Lung (tissue), 12 donors: ENCODE data around the gene CDH13. TPM values are rescaled to one million over a fixed set of nuclear protein-coding genes. Genes with fewer than 3 reads are reported as not detected.

Experiments used
- ATAC-seq: fragments of 200-7000 bp; cut with Tn5 transposase; one replicate; pipeline ENCODE4 v1.9.1; 2020; ENCODE audit warnings: moderate number of reproducible peaks; ENCODE audit not compliant: insufficient read depth, low FRiP score
- DNase-seq, 3 donors: peaks; one replicate each; pipeline ENCODE4 v3.0.0-alpha.2; 2013 to 2017
- H3K27ac ChIP-seq, 2 donors: one replicate each; pipeline ENCODE4 v1.5.1; 2013; ENCODE audit warnings: mild to moderate bottlenecking in 2 of 2, moderate library complexity in 2 of 2, control low read depth in 1 of 2, inconsistent platforms in 1 of 2, low read depth in 1 of 2, low read length in 1 of 2
- H3K27me3 ChIP-seq, 3 donors: one replicate each; pipeline ENCODE4 v1.5.1; 2013; ENCODE audit warnings: low read length in 2 of 3; ENCODE audit not compliant: control insufficient read depth in 3 of 3, insufficient read depth in 3 of 3
- H3K36me3 ChIP-seq, 4 donors: one replicate each; pipeline ENCODE4 v1.5.1; 2013; ENCODE audit warnings: low read length in 4 of 4, mild to moderate bottlenecking in 1 of 4, moderate library complexity in 1 of 4; ENCODE audit not compliant: control insufficient read depth in 4 of 4, insufficient read depth in 4 of 4
- H3K4me1 ChIP-seq, 5 donors: one replicate each; pipeline ENCODE4 v1.5.1; 2013; ENCODE audit warnings: low read length in 5 of 5, mild to moderate bottlenecking in 2 of 5, moderate library complexity in 1 of 5; ENCODE audit not compliant: control insufficient read depth in 5 of 5, insufficient read depth in 5 of 5
- H3K4me3 ChIP-seq: one replicate; pipeline ENCODE4 v1.5.1; 2013; ENCODE audit warnings: mild to moderate bottlenecking, control low read depth, moderate library complexity
- H3K9ac ChIP-seq, 2 donors: one replicate each; pipeline ENCODE4 v1.5.1; 2013; ENCODE audit warnings: low read length in 2 of 2, control low read depth in 1 of 2; ENCODE audit not compliant: insufficient read depth in 1 of 2
- H3K9me3 ChIP-seq, 4 donors: one replicate each; pipeline ENCODE4 v1.5.1; 2013; ENCODE audit warnings: low read length in 3 of 4, mild to moderate bottlenecking in 1 of 4, moderate library complexity in 1 of 4; ENCODE audit not compliant: control insufficient read depth in 4 of 4, insufficient read depth in 3 of 4
- WGBS, 2 donors: extraction: QIAGEN DNeasy Blood & Tissue Kit; methylation state at CpG; one replicate each; pipeline ENCODE4 v1.1.7; 2013; 5-methylcytosine and 5-hydroxymethylcytosine counted together
- polyA plus RNA-seq, 2 donors: library from polyadenylated mRNA; stranded (reverse); fragments of 200-250 nt; gene quantifications; one replicate each; pipeline ENCODE4 v1.2.1, GENCODE V29; 2013
- total RNA-seq, 2 donors: library from RNA; depleted of rRNA in 1 of 2; stranded (reverse); fragments of >200 nt in 1 of 2; gene quantifications; one replicate each; pipeline ENCODE4 v1.2.1, GENCODE V29; 2014 to 2021
- TF ChIP-seq, protein P1 (sequence below): IDR thresholded peaks from 2 replicates; pipeline ENCODE4 v1.5.1; 2012; ENCODE audit warnings: mild to moderate bottlenecking; ENCODE audit errors: control extremely low read depth, extremely low read depth
- donor health status: control.
- donor health status: control.
- donor health status: Bipolar disorder and iron deficiency.
- donor health status: healthy.
- donor health status: DM: yes; HTN: yes; CAD: no.

Gene CDH13
- total and polyA plus RNA-seq, 4 donors: 2.1 to 12.3 (median 7.3) TPM

DNA sequence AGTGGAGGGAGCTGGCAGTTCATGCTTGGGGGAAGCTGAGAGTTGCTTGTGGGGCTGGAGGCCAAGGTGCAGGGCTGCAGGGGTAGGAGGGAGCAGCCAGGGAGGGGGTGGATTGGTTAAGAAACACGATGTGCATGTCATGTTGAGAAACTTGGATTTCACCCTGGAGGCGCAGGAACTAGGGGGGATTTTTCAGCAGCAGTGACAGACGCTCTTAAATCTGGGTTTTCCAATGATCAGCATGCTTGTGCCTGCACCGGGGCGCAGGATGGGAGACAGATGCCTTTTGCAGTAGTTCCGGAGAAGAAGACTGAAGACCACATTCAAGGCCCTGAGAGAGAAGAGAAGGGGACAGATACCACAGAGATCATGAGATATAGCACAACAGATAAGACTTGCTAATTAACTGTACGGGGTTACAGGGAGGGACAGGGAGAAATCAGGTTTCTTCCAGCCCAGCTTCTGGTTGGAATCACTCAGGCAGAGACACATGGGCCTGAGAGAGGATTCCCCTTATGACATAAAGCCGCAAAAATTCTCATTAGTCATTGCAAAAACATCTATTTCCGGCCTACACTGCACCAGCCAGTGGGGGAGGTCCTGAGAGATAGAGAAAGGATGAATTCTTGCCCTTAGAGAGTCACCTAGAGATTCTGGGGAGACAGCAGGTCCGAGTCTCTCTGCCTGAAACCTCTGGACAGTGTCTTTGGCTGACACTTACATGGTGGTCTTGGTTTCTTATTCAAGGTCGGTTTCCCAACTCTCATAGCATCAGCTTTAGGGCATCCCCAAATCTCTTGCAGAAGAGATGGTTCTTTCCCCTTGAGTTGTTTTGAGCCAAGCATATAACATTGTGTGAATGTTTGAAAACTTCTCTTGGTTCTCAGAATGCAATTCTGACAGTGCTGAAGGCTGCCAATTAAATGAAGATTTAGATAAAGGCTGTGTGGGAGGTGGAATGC lies 27.1 kb downstream of the CDH13 start:
- DNase-seq (peak in 1 of 3 donors; percentile 17), ATAC-seq (no peak)
- H3K36me3 ChIP-seq: no peaks in the 10 kb centered on the region
- WGBS, 2 donors: 65 to 76% methylated on average over 11 of the region's 11 CpGs
- peaks cover 0 to 47% (median 0%) of the 10 kb centered on the region in 5 donors for H3K4me1 ChIP-seq
- H3K4me3 ChIP-seq: no peak overlapping the region
- TF ChIP-seq, protein P1, sequence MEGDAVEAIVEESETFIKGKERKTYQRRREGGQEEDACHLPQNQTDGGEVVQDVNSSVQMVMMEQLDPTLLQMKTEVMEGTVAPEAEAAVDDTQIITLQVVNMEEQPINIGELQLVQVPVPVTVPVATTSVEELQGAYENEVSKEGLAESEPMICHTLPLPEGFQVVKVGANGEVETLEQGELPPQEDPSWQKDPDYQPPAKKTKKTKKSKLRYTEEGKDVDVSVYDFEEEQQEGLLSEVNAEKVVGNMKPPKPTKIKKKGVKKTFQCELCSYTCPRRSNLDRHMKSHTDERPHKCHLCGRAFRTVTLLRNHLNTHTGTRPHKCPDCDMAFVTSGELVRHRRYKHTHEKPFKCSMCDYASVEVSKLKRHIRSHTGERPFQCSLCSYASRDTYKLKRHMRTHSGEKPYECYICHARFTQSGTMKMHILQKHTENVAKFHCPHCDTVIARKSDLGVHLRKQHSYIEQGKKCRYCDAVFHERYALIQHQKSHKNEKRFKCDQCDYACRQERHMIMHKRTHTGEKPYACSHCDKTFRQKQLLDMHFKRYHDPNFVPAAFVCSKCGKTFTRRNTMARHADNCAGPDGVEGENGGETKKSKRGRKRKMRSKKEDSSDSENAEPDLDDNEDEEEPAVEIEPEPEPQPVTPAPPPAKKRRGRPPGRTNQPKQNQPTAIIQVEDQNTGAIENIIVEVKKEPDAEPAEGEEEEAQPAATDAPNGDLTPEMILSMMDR: no peak
- H3K27ac ChIP-seq: peak overlapping the region; percentile 0 to 46
- H3K27me3 ChIP-seq: peaks cover 0 to 5% (median 2%) of the 10 kb centered on the region in 3 donors
- no peak overlapping the region for H3K9ac ChIP-seq
- no peaks in the 10 kb centered on the region for H3K9me3 ChIP-seq

DNA sequence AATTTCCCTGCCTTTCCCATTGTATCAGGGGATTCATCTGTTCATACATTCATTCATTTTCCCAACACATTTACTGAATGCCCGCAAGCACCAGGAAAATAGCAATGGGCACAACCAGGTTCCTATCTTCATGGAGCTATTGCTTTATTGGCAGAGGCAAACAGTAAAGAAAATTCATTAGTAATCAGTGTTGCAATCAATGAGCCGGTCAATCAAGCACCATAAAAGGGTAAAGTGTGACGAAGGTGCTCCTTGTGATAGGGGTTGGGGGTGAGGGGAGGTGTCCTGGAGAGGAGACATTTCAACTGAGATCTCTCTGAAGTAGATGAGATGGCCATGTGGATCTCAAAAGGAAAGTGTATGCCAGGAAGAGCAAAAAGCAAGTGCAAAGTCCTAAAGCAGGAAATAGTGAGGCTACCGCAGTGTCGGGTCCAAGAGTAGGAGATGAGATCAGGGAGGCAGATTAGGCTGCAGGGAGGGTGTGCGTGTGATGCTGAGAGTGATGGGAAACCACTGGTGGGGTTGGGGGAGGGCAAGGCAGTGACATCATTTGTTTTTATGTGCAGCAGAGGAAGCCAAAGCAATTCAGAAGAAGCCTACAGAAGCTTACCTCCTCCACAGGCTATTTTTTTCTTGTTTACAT lies 28.4 kb downstream of the CDH13 start:
- no peaks in the 10 kb centered on the region for H3K36me3 ChIP-seq
- H3K27ac ChIP-seq: no peak overlapping the region
- TF ChIP-seq, protein P1: no peak
- peak in 1 of 3 donors; percentile 16 for DNase-seq
- no peak overlapping the region for H3K9ac ChIP-seq
- peaks cover 0 to 5% (median 2%) of the 10 kb centered on the region in 3 donors for H3K27me3 ChIP-seq
- WGBS, 2 donors: 45 to 47% methylated on average over 6 of the region's 6 CpGs
- H3K4me3 ChIP-seq: no peak overlapping the region
- H3K9me3 ChIP-seq: no peaks in the 10 kb centered on the region
- no peak for ATAC-seq
- peaks cover 0 to 43% (median 0%) of the 10 kb centered on the region in 5 donors for H3K4me1 ChIP-seq

DNA sequence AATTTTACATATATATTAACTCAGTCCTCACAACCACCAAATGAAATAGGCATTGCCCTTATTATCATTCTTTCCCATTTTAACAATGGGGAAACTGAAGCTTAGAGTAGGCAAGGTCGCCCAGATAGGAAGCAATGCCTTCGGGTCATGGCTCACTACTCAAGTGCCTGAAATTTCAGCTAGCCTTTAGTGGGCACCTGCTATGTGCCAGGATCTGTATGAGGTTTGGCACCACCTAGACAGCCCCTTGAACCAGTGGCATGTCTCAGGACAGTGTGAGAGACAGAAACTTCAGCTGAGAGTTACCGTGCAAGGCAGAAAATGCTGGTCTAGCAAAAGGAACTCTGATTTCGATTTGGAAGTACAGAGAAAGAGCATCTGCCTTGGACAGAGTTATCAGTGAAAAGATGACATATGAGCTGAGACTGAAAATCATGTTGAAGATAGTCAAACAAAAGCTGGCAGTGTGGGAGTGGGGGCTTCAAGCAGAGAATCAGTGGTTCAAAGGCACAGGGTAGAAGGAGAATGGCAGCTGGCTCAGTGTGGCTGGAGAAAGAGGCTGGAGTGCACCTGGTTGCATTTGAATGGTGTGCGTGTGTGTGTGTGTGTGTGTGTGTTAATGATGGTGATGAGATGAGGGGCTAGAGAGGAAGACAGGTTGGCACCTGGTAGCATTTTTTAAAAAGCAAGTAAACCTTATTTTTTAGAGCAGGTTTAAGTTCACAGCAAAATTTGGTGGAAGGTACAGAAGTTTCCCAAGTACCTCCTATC lies 29.1 kb downstream of the CDH13 start:
- Histone ChIP-seq H3K27ac (peak overlapping the region in 1 of 2 donors; percentile 22), H3K9me3 (no peaks in the 10 kb centered on the region), H3K36me3 (no peaks in the 10 kb centered on the region), H3K4me1 (peaks cover 0 to 43% (median 0%) of the 10 kb centered on the region in 5 donors), H3K27me3 (peaks cover 0 to 5% (median 2%) of the 10 kb centered on the region in 3 donors), H3K9ac (no peak overlapping the region), H3K4me3 (no peak overlapping the region)
- WGBS, 2 donors: 75% methylated on average over 5 of the region's 5 CpGs
- DNase-seq (no peak), ATAC-seq (no peak)
- TF ChIP-seq, protein P1: no peak
